HG03439 (cell line): ENCODE results near the gene NPVF.

ENCODE experiments used
- ATAC-seq: cut with Tn5 transposase; IDR thresholded peaks from one replicate; pipeline ENCODE4 v1.9.1; 2021; ENCODE audit warnings: mild to moderate bottlenecking, moderate library complexity; ENCODE audit not compliant: unreplicated experiment

NPVF gene

GRCh38 chr7:25228386-25228785 lies at the start of gene NPVF:
Gene NPVF, minus strand, starts transcription at chr7:25228486. Its CDS starts 47 bp downstream, at chr7:25228439.
- ATAC-seq = no peak

- no peak for ATAC-seq
Measured at GRCh38 chr7:25272265-25272664, 44.0 kb upstream of the NPVF start.

GRCh38 chr7:25263337-25263736 lies 35.1 kb upstream of the NPVF start:
- ATAC-seq = no peak

GRCh38 chr7:25262586-25262985 lies 34.3 kb upstream of the NPVF start:
- ATAC-seq = no peak

- ATAC-seq = no peak
Measured at GRCh38 chr7:25261545-25262140, 33.4 kb upstream of the NPVF start.

- ATAC-seq = no peak
Measured at GRCh38 chr7:25260862-25261494, 32.7 kb upstream of the NPVF start.

GRCh38 chr7:25259487-25260243 lies 31.4 kb upstream of the NPVF start:
- no peak for ATAC-seq

- no peak for ATAC-seq
Measured at GRCh38 chr7:25256333-25256819, 28.1 kb upstream of the NPVF start.

GRCh38 chr7:25255611-25256332 lies 27.5 kb upstream of the NPVF start:
- ATAC-seq = no peak

- no peak for ATAC-seq
Measured at GRCh38 chr7:25254604-25255003, 26.3 kb upstream of the NPVF start.

GRCh38 chr7:25253714-25254113 lies 25.4 kb upstream of the NPVF start:
- ATAC-seq = no peak

- no peak for ATAC-seq
Measured at GRCh38 chr7:25250386-25250785, 22.1 kb upstream of the NPVF start.

GRCh38 chr7:25249772-25250171 lies 21.5 kb upstream of the NPVF start:
- ATAC-seq = no peak

GRCh38 chr7:25246306-25246705 lies 18.0 kb upstream of the NPVF start:
- ATAC-seq = no peak

- ATAC-seq = no peak
Measured at GRCh38 chr7:25244254-25245033, 16.2 kb upstream of the NPVF start.

GRCh38 chr7:25242678-25243077 lies 14.4 kb upstream of the NPVF start:
- no peak for ATAC-seq

GRCh38 chr7:25240896-25241295 lies 12.6 kb upstream of the NPVF start:
- no peak for ATAC-seq

GRCh38 chr7:25240340-25240739 lies 12.1 kb upstream of the NPVF start:
- ATAC-seq = no peak

- ATAC-seq = no peak
Measured at GRCh38 chr7:25239888-25240287, 11.6 kb upstream of the NPVF start.

- no peak for ATAC-seq
Measured at GRCh38 chr7:25238066-25238725, 9.9 kb upstream of the NPVF start.
